Right cardiac atrium (tissue), 5 donors: ENCODE data around the gene SLC30A2. TPM values are rescaled to one million over a fixed set of nuclear protein-coding genes. Genes with fewer than 3 reads are reported as not detected.

Experiments used
- ATAC-seq, 2 donors: fragments of 200-7000 bp; cut with Tn5 transposase; one replicate each; pipeline versions ENCODE4 v1.8.0 to v1.9.1; 2020; ENCODE audit warnings: moderate library complexity in 2 of 2, mild to moderate bottlenecking in 1 of 2
- DNase-seq, 3 donors: peaks; one replicate each; pipeline ENCODE4 v3.0.0-alpha.2; 2020
- H3K27ac ChIP-seq: one replicate; pipeline ENCODE4 v1.5.1; 2013; ENCODE audit warnings: mild to moderate bottlenecking, low read length, control low read depth, moderate library complexity
- H3K27me3 ChIP-seq: one replicate; pipeline ENCODE4 v1.6.1; 2013; ENCODE audit not compliant: control insufficient read depth, insufficient read depth
- H3K4me1 ChIP-seq: one replicate; pipeline ENCODE4 v1.6.1; 2013; ENCODE audit warnings: low read length; ENCODE audit not compliant: control insufficient read depth, insufficient read depth
- H3K4me3 ChIP-seq: one replicate; pipeline ENCODE4 v1.5.1; 2013; ENCODE audit warnings: low read length, control low read depth
- H3K9me3 ChIP-seq: one replicate; pipeline ENCODE4 v1.6.1; 2013; ENCODE audit warnings: low read length; ENCODE audit not compliant: control insufficient read depth
- WGBS: extraction: QIAGEN DNeasy Blood & Tissue Kit; methylation state at CpG from one replicate; pipeline ENCODE4 v1.1.7; 2013; 5-methylcytosine and 5-hydroxymethylcytosine counted together
- intact Hi-C, 4 donors: fragments of 100-400 bp; cut with DNase I; formaldehyde crosslinking; loops; one replicate each; pipeline versions ENCODE4 v1.11.0 to v1.14.0; 2022 to 2023
- polyA plus RNA-seq: library from polyadenylated mRNA; stranded (reverse); fragments of 200-250 nt; gene quantifications from one replicate; pipeline ENCODE4 v1.2.3, GENCODE V29; 2013
- total RNA-seq, 4 donors: library from RNA; stranded (reverse); fragmentation: NEBNext Ultra II Directional; extraction: Animal tissue kit (Norgen Biotek cat#: 25700); gene quantifications; one replicate each; pipeline ENCODE4 v1.2.1, GENCODE V29; 2021
- donor health status: healthy with polysubstance abuse.
- donor health status: DM: no; HTN: yes; CAD: no.
- donor health status: DM: no; HTN: no; CAD: no.
- donor health status: DM: no; HTN: yes; CAD: no; lungs with severe emphysema.
- donor health status: DM: yes; HTN: yes; CAD: no.

SLC30A2 gene
- total and polyA plus RNA-seq, 5 donors = 0.24 to 0.48 (median 0.37) TPM

DNA sequence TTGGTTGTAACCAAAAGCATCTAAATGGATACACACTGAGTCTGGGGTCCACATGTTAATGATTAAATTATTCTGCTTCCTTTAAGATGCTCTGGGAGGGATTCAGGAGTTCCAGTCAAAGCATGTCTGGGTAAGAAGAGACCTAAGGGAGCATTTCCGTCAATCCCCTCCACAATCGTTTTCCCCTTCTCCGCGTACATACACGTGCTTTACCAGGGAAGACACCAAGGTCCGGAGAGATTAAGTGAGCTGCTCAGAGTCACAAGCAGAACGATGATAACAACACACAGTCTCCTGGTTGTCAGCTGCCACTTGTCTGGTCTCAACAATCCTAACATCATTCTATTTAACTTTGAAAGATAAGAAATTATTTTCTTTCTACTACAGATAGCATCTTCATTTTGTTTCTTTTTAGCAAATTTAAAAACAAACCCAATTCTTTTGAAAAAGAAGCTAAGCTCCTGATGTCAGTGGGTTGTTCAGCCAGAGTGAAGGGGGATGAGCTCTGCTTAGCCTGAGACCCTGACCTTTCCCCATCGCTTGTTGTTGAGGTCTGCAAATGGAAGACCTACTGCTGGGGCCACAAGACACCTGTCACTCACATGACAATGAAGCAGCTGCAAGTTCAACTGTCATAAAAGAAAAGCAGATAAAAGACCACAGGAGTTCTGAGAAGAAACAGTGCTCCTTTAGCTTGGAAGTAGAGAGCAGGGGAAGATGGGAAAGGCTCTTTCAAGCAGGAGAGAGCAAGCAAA lies 52.5 kb downstream of the SLC30A2 start:
- intact Hi-C loops = no loop called here
- ATAC-seq (no peak), DNase-seq (no peak)
- Histone ChIP-seq H3K4me3 (no peak overlapping the region), H3K9me3 (no peaks in the 10 kb centered on the region), H3K27me3 (no peaks in the 10 kb centered on the region), H3K4me1 (peaks cover 8% of the 10 kb centered on the region), H3K27ac (no peak overlapping the region)
- 69% methylated on average over 8 of the region's 8 CpGs for WGBS

DNA sequence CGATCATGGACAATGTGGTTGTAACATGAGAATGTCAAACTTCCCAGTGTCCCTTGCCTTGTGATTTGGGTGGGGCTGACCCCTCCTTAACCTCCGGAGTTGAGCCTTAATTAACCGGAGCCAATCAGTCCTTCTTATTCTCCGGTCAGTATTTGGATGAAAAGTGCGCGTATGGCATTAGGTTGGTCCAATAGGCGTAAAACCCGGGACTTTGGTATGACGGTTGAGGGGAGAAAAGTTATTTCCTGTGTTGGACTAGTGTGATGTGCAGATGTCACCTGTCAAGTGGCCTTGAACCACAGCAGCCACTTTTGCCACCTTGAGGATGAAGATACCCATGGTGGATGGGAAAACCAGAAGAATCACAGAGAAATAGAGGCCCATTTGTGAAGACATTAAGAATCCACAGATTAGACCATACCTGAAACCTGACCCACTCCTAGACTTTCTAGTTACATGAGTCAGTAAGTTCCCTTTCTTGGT lies 53.2 kb downstream of the SLC30A2 start:
- H3K4me1 ChIP-seq = peaks cover 8% of the 10 kb centered on the region
- DNase-seq (no peak), ATAC-seq (no peak)
- H3K9me3 ChIP-seq = no peaks in the 10 kb centered on the region
- H3K27me3 ChIP-seq = no peaks in the 10 kb centered on the region
- intact Hi-C loops = no loop called here
- no peak overlapping the region for H3K27ac ChIP-seq
- WGBS = 93% methylated on average over 9 of the region's 9 CpGs
- no peak overlapping the region for H3K4me3 ChIP-seq

DNA sequence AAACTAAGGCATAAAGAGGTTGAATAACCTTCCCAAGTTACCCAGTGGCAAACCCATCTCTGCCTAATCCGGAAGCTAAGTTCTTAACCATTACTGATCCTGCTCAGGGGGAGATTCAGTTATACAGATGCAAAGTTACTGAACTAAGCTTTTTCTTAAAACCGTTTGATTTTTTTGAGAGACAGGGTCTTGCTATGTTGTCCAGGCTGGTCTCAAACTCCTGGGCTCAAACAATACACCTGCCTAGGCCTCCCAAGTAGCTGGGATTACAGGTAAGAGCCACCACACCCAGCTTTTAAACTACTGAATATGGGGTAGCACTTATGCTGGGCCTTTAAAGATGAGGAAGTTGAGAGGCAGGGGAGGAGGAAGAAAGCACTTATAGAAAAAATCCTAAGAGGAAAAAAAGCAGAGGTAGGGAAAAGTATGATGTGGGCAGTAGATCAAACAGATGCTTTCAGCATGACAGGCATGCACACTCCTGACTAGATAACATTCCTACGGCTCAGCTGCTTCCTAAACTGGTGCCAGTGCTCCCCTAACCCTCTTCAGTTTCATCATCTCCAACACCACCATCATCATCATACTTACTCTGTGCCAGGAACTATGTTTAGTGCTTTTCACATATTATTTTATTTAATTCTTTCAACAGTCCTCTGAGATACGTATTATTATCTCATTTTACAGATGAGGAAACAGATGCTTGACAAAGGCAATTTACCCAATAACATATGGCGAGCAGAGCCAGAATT lies 53.8 kb downstream of the SLC30A2 start:
- DNase-seq (no peak), ATAC-seq (no peak)
- intact Hi-C loops = no loop called here
- no peaks in the 10 kb centered on the region for H3K9me3 ChIP-seq
- 73% methylated on average over 5 of the region's 5 CpGs for WGBS
- no peak overlapping the region for H3K4me3 ChIP-seq
- peaks cover 8% of the 10 kb centered on the region for H3K4me1 ChIP-seq
- H3K27ac ChIP-seq = no peak overlapping the region
- no peaks in the 10 kb centered on the region for H3K27me3 ChIP-seq

DNA sequence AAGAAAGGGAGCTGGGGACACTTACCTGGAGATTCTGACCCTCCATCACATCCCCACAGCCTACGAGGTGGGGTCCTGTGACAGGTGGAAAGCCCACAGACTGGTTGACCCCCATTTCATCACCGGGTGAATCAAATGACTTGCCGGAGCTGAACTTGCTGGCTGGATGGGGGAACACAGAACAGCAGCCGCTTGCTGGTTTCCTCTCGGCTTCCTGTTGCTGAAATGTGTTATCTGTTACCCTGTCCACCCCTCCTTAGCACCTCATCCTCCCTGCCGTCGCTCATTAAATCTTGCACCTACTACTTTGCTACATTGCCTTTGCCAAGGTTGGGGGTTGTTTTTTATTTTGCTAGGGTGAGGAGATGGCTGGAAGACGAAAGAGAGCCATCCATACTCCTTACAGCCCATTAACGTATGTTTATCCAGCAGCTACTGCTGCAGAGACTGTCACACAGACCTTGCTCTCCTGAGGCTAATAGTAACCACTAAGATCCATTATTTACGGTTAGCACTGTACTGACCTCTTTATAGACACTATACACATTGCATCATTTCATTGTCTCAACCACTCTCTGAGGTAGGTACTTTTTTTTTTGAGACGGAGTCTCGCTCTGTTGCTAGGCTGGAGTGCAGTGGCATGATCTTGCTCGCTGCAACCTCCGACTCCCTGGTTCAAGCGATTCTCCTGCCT lies 55.1 kb downstream of the SLC30A2 start:
- Histone ChIP-seq H3K27ac (no peak overlapping the region), H3K27me3 (no peaks in the 10 kb centered on the region), H3K4me1 (peaks cover 8% of the 10 kb centered on the region), H3K9me3 (no peaks in the 10 kb centered on the region), H3K4me3 (no peak overlapping the region)
- ATAC-seq (peak; percentile 66 to 74), DNase-seq (no peak)
- 43% methylated on average over 15 of the region's 15 CpGs for WGBS
- intact Hi-C loops = no loop called here

DNA sequence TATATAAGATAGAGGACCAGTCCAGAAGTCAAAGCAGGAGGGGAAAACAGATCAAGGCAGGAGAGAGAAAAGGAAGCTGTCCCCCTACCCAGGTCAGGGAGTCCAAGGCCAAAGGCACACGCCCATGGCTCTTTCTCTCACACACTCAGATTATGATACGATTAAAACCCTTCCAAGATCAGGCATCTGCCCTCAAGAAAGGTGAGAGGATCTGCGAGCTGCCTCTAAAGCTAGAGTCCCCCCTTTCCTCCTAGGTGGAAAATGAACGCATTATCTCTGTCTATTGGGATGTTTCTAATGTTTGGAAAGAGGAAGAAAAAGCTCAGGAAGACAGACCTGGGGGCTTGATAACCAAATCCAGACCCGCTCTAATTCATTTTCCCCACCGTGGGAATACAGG lies 55.7 kb downstream of the SLC30A2 start:
- WGBS = 58% methylated on average over 6 of the region's 6 CpGs
- Histone ChIP-seq H3K4me3 (no peak overlapping the region), H3K4me1 (peaks cover 8% of the 10 kb centered on the region)

DNA sequence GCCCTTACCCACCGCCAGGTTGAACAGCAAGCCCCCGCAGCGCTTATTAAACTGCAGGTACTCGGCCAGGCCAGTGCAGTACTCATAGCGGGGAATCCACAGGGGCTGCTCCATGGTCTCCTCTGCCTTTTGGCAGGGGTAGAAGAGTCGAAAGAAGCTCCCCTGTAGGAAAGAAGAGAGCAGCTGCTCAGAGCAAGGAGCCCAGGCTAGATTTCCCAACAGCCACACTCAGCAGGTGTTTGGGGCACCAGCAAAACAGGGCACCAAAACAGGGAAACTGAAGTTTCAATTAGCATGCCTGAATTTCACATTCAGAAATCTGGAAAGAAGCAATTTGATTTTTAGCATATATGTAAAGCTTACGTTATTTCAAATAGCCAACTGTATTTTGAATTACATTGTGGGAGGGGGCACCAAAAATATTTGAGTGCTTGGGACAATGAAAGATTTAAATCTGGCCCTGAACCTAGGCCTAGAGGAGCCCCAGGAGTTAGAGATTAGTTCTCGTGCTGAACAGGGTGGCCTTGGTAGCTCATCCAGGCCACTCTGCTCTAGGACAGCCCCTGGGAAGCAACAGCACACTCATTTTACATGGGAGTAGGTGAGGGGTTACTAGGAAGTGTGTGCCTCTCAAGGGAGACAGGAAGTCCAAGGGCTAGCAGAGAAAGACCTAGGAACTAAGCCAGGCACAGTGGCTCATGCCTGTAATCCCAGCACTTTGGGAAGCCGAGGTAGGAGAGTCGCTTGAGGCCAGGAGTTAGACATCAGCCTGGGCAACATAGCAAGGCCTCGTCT lies 56.3 kb downstream of the SLC30A2 start:
- intact Hi-C loops = no loop called here
- no peak for DNase-seq
- peaks cover 8% of the 10 kb centered on the region for H3K4me1 ChIP-seq
- peak in 1 of 2 donors; percentile 52 for ATAC-seq
- no peak overlapping the region for H3K27ac ChIP-seq
- 81% methylated on average over 11 of the region's 11 CpGs for WGBS
- no peaks in the 10 kb centered on the region for H3K9me3 ChIP-seq
- H3K27me3 ChIP-seq = no peaks in the 10 kb centered on the region
- no peak overlapping the region for H3K4me3 ChIP-seq

More for the DNA sequence above, 55.7 kb downstream of the SLC30A2 start:
- ATAC-seq (no peak), DNase-seq (no peak)
- H3K27me3 ChIP-seq = no peaks in the 10 kb centered on the region
- no peak overlapping the region for H3K27ac ChIP-seq
- no peaks in the 10 kb centered on the region for H3K9me3 ChIP-seq
- intact Hi-C loops = no loop called here

DNA sequence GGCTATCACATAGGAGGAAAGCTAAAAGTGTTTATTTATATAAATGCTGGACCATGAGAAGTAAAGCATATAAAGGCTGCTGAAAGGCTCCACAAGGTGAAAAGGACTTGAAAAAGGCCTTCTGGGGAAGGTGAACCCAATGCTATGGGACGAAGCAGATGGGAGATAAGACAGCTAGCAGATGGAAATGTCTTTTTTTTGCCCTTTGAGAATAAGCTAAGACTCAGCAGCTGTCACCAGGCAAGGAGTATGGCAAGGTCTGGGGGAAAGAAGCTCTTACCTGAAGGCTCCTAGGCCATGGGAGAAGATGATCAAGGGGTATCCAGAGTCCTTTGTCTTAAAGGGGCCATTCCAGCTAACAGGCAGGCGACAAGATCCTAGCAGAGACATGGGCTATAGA lies 58.0 kb downstream of the SLC30A2 start:
- Histone ChIP-seq H3K4me1 (peaks cover 8% of the 10 kb centered on the region), H3K27me3 (no peaks in the 10 kb centered on the region), H3K27ac (no peak overlapping the region), H3K4me3 (no peak overlapping the region), H3K9me3 (no peaks in the 10 kb centered on the region)
- ATAC-seq (no peak), DNase-seq (no peak)
- intact Hi-C loops = no loop called here
- 91% methylated on average over 2 of the region's 2 CpGs for WGBS

Other genes starting within 250 kb of the SLC30A2 start
- 10 to 100 TPM; 34.7 to 48.2 (median 40.5) TPM for gene SELENON, start 245.9 kb downstream of the SLC30A2 start, total RNA-seq
- gene SELENON, start 245.9 kb downstream of the SLC30A2 start, polyA plus RNA-seq = 26.4 TPM
- 100 to 1,000 TPM; 125 to 195 (median 180) TPM for gene MTFR1L, start 226.2 kb downstream of the SLC30A2 start, total RNA-seq
- gene MTFR1L, start 226.2 kb downstream of the SLC30A2 start, polyA plus RNA-seq = 130 TPM
- under 1 TPM in 1 of 4 donors, not detected in 3; 0.34 TPM for gene AUNIP, start 186.7 kb downstream of the SLC30A2 start, total RNA-seq
- not detected for gene AUNIP, start 186.7 kb downstream of the SLC30A2 start, polyA plus RNA-seq
- 1 to 10 TPM; 2.5 to 3.1 (median 2.9) TPM for gene PAQR7, start 170.4 kb downstream of the SLC30A2 start, total RNA-seq
- gene PAQR7, start 170.4 kb downstream of the SLC30A2 start, polyA plus RNA-seq = 1.5 TPM
- 10 to 100 TPM; 10.3 to 20.2 (median 16.0) TPM for gene STMN1, start 139.7 kb downstream of the SLC30A2 start, total RNA-seq
- 20.7 TPM for gene STMN1, start 139.7 kb downstream of the SLC30A2 start, polyA plus RNA-seq
- gene PAFAH2, start 48.1 kb downstream of the SLC30A2 start, total RNA-seq = 1 to 10 TPM; 3.9 to 5.6 (median 4.2) TPM
- gene PAFAH2, start 48.1 kb downstream of the SLC30A2 start, polyA plus RNA-seq = 2.0 TPM
- 1 to 10 TPM in 3 of 4 donors, under 1 TPM in 1; 0.78 to 4.3 (median 2.7) TPM for gene EXTL1, start 24.3 kb downstream of the SLC30A2 start, total RNA-seq
- gene EXTL1, start 24.3 kb downstream of the SLC30A2 start, polyA plus RNA-seq = 2.2 TPM
- 100 to 1,000 TPM; 121 to 194 (median 155) TPM for gene TRIM63, start 21.5 kb upstream of the SLC30A2 start, total RNA-seq
- 184 TPM for gene TRIM63, start 21.5 kb upstream of the SLC30A2 start, polyA plus RNA-seq
- gene PDIK1L, start 65.7 kb upstream of the SLC30A2 start, total RNA-seq = 1 to 10 TPM; 3.7 to 5.2 (median 4.5) TPM
- gene PDIK1L, start 65.7 kb upstream of the SLC30A2 start, polyA plus RNA-seq = 1.1 TPM
- gene FAM110D, start 113.0 kb upstream of the SLC30A2 start, total RNA-seq = 1 to 10 TPM; 1.9 to 2.7 (median 2.5) TPM
- 4.2 TPM for gene FAM110D, start 113.0 kb upstream of the SLC30A2 start, polyA plus RNA-seq
- not detected for gene C1orf232, start 122.8 kb upstream of the SLC30A2 start, total RNA-seq
- gene C1orf232, start 122.8 kb upstream of the SLC30A2 start, polyA plus RNA-seq = not detected
- gene ZNF593, start 123.8 kb upstream of the SLC30A2 start, total RNA-seq = 10 to 100 TPM; 14.4 to 24.2 (median 20.5) TPM
- 31.9 TPM for gene ZNF593, start 123.8 kb upstream of the SLC30A2 start, polyA plus RNA-seq
- not detected for gene ZNF593OS, start 125.7 kb upstream of the SLC30A2 start, total RNA-seq
- gene ZNF593OS, start 125.7 kb upstream of the SLC30A2 start, polyA plus RNA-seq = 0.18 TPM
- gene CNKSR1, start 131.4 kb upstream of the SLC30A2 start, total RNA-seq = 1 to 10 TPM in 3 of 4 donors, under 1 TPM in 1; 0.62 to 1.8 (median 1.4) TPM
- 0.86 TPM for gene CNKSR1, start 131.4 kb upstream of the SLC30A2 start, polyA plus RNA-seq
- not detected for gene CATSPER4, start 144.5 kb upstream of the SLC30A2 start, total RNA-seq
- not detected for gene CATSPER4, start 144.5 kb upstream of the SLC30A2 start, polyA plus RNA-seq
- 10 to 100 TPM; 18.9 to 56.2 (median 32.9) TPM for gene CEP85, start 188.1 kb upstream of the SLC30A2 start, total RNA-seq
- gene CEP85, start 188.1 kb upstream of the SLC30A2 start, polyA plus RNA-seq = 20.7 TPM
- 10 to 100 TPM; 28.9 to 71.3 (median 51.1) TPM for gene SH3BGRL3, start 234.0 kb upstream of the SLC30A2 start, total RNA-seq
- gene SH3BGRL3, start 234.0 kb upstream of the SLC30A2 start, polyA plus RNA-seq = 41.9 TPM